Mesenteric fat pad (tissue), 1 donor: ENCODE results near the gene MED1. TPM values are rescaled to one million over a fixed set of nuclear protein-coding genes. Genes with fewer than 3 reads are reported as not detected.
"Not testable (repeated sequence)": the region's sequence is repeated elsewhere in the genome, so short reads cannot be mapped to it uniquely, and the experiment has no call there.

Experiments used
- DNase-seq: peaks from one replicate; pipeline ENCODE4 v3.0.0-alpha.2; 2020; ENCODE audit warnings: low spot score
- total RNA-seq: library from RNA; stranded (reverse); fragmentation: NEBNext Ultra II Directional; extraction: Animal tissue kit (Norgen Biotek cat#: 25700); gene quantifications from one replicate; pipeline ENCODE4 v1.2.1, GENCODE V29; 2021
- donor health status: DM: yes; HTN: yes; CAD: no.

MED1 gene
- total RNA-seq, 1 donor from 2014 or later, result 35.5 TPM

- DNase-seq, result no peak
Measured at GRCh38 chr17:39443326-39443725, 7.7 kb downstream of the MED1 start.

GRCh38 chr17:39439868-39440267 lies 11.2 kb downstream of the MED1 start:
- DNase-seq, result peak; percentile 39

- DNase-seq, result peak; percentile 47
Measured at GRCh38 chr17:39429600-39429999, 21.5 kb downstream of the MED1 start.

GRCh38 chr17:39416141-39416540 lies 34.9 kb downstream of the MED1 start:
- no peak for DNase-seq

- no peak for DNase-seq
Measured at GRCh38 chr17:39410279-39410678, 40.8 kb downstream of the MED1 start.

- no peak for DNase-seq
Measured at GRCh38 chr17:39408360-39408759, 42.7 kb downstream of the MED1 start.

- DNase-seq, result no peak
Measured at GRCh38 chr17:39406951-39407350, 44.1 kb downstream of the MED1 start.

GRCh38 chr17:39405436-39405835 lies 45.6 kb downstream of the MED1 start:
- no peak for DNase-seq

GRCh38 chr17:39404542-39405378 lies 46.3 kb downstream of the MED1 start:
- peak; percentile 47 for DNase-seq

GRCh38 chr17:39402890-39403605 lies 48.0 kb downstream of the MED1 start:
- DNase-seq, result no peak

- peak; percentile 95 for DNase-seq
Measured at GRCh38 chr17:39402244-39402889, 48.7 kb downstream of the MED1 start.

GRCh38 chr17:39401412-39402243 lies 49.4 kb downstream of the MED1 start, which contains the start of gene FBXL20:
FBXL20 (minus strand) TSS chr17:39401626; CDS start chr17:39401402, 224 bp downstream.
- peak; percentile 94 for DNase-seq

GRCh38 chr17:39400547-39401411 lies 50.3 kb downstream of the MED1 start:
- DNase-seq, result peak; percentile 91

- no peak for DNase-seq
Measured at GRCh38 chr17:39399791-39400190, 51.3 kb downstream of the MED1 start.

- no peak for DNase-seq
Measured at GRCh38 chr17:39393736-39394135, 57.3 kb downstream of the MED1 start.

GRCh38 chr17:39391448-39391847 lies 59.6 kb downstream of the MED1 start:
- no peak for DNase-seq

GRCh38 chr17:39385040-39385439 lies 66.0 kb downstream of the MED1 start:
- no peak for DNase-seq

GRCh38 chr17:39380144-39380543 lies 70.9 kb downstream of the MED1 start:
- no peak for DNase-seq

GRCh38 chr17:39376434-39376833 lies 74.6 kb downstream of the MED1 start:
- DNase-seq, result no peak

GRCh38 chr17:39367805-39368204 lies 83.3 kb downstream of the MED1 start:
- not testable (repeated sequence) for DNase-seq
